GM13977 (cell line): ENCODE measurements around the gene ST6GALNAC4.

Source experiments
- DNase-seq: peaks from one replicate; pipeline ENCODE4 v3.0.0; 2012; ENCODE audit warnings: low spot score
- in situ Hi-C: fragments of 300-500 bp; cut with MboI; formaldehyde crosslinking; loops from one replicate; pipeline ENCODE4 v1.12.0; 2022; ENCODE audit warnings: low sequenced_read_pairs, low pct_unique_long_range_greater_than_20kb, mixed read lengths, inconsistent platforms; ENCODE audit not compliant: unreplicated experiment
- TF ChIP-seq, protein P1 (sequence below): IDR thresholded peaks from 2 replicates; pipeline ENCODE4 v1.5.1; 2012; ENCODE audit warnings: mild to moderate bottlenecking, control low read depth; ENCODE audit not compliant: insufficient read depth; ENCODE audit errors: extremely low read depth, missing control alignments

Gene ST6GALNAC4

DNA sequence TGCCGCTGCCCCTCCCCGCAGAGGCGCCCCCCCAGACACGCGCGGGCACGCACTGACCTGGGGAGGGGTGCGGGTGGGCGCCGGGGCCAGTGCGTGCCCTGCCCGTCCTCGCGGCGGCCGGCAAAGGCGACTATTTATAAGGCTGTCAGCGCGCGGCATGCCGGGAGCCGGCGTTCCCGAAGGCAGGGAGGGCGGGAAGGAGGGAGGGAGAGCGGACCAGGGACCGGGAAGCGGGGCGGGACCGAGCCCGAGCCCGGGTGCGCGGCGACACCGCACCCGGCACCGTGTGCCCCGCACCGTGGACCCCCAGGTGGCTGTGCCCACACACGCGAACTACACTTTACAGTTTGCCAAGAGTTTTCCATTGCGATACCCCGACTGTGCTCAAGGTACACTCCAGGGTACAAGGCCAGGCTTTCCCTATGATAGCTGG, 39.3 kb downstream of the ST6GALNAC4 start, which contains the start of gene AK1:
Gene AK1, minus strand, starts transcription at position 110 of the 433 bp plus-strand sequence. CDS start 3,058 bp downstream, outside the sequence.
- TF ChIP-seq, protein P1, sequence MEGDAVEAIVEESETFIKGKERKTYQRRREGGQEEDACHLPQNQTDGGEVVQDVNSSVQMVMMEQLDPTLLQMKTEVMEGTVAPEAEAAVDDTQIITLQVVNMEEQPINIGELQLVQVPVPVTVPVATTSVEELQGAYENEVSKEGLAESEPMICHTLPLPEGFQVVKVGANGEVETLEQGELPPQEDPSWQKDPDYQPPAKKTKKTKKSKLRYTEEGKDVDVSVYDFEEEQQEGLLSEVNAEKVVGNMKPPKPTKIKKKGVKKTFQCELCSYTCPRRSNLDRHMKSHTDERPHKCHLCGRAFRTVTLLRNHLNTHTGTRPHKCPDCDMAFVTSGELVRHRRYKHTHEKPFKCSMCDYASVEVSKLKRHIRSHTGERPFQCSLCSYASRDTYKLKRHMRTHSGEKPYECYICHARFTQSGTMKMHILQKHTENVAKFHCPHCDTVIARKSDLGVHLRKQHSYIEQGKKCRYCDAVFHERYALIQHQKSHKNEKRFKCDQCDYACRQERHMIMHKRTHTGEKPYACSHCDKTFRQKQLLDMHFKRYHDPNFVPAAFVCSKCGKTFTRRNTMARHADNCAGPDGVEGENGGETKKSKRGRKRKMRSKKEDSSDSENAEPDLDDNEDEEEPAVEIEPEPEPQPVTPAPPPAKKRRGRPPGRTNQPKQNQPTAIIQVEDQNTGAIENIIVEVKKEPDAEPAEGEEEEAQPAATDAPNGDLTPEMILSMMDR: no peak
- in situ Hi-C loops: no loop called here
- no peak for DNase-seq

- in situ Hi-C loops: no loop called here
- TF ChIP-seq, protein P1: no peak
- no peak for DNase-seq
Measured at GRCh38 chr9:127876764-127877562, 39.9 kb downstream of the ST6GALNAC4 start.

DNA sequence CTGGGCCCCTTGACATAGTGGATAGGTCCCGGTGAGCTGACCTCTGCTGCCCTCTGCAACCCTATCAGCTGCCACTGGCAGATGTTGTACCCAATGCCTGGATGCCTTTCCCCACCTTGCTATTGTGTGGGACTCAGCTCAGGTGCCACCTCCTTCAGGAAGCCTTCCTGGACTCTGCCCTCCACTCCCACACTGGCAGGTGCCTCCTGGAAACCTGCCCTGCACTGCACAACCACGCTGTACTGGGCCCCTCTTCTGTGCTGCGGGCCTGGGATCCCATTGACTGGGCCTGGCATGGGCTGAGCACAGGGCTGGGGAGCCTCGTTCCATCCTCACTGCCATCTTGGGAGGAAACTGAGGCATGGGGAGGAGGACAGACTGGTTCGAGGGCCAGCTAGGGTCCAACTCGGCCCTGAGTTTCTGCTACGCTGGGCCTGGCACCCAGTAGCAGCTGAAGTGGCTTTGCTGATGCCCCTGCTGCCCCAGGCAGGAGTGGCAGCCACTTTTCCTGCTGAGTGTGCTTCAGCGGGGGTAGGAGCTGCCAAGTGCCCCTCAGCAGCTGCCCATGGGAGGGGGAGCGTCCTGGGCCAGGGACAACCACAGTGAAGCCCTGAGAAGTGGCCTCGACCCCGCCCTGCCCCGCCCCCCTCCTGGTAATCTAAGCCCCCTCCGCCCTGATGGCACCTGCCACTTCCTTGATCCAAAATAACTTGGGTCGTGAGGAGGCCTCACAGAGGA, 40.6 kb downstream of the ST6GALNAC4 start:
- TF ChIP-seq, protein P1: no peak
- in situ Hi-C loops: no loop called here
- DNase-seq: no peak

DNA sequence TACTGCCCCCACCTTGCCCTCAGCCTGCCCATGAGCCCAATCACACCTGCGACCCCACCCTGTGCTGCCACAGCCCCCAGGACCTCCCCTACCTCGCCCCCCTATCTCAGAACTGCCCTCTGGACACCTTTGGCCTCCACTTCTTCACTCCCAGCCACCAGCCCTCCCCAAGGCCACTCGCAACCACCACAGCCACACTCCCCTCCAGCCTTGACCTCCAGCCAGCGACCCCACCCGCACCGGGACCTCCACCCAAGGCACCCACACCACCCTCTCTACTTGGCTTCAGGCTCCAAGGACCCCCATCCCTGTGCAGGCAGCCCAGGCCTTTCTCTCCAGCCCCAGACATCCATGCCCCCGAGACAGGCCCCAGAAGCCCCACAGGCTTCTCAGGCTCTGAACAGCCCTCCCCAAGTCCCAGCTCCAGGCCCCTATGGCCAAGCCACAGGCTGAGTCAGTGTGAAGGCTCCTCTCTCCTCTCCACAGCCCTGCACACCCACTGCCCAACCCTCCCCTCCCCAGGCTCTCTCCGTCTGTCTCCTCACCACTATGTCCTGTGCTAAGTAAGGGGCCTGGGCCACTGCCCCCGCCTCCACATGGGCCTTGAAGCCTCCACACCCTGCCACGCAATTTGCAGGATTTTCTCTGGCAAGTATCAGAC, 41.4 kb downstream of the ST6GALNAC4 start:
- DNase-seq: no peak
- in situ Hi-C loops: no loop called here
- TF ChIP-seq, protein P1: no peak

GRCh38 chr9:127874301-127875221, 42.3 kb downstream of the ST6GALNAC4 start:
- in situ Hi-C loops: no loop called here
- TF ChIP-seq, protein P1: no peak
- DNase-seq: no peak
